Raji (cell line): ENCODE measurements around the gene LOXHD1.

Experiments used
- POLR2A ChIP-seq: IDR thresholded peaks from 2 replicates; pipeline ENCODE4 v1.6.1; 2011; ENCODE audit warnings: low read depth, low read length, control low read depth; ENCODE audit not compliant: insufficient read depth

Gene LOXHD1

GRCh38 chr18:46577546-46577945 lies 79.5 kb downstream of the LOXHD1 start:
- no peak for TF ChIP-seq POLR2A

DNA sequence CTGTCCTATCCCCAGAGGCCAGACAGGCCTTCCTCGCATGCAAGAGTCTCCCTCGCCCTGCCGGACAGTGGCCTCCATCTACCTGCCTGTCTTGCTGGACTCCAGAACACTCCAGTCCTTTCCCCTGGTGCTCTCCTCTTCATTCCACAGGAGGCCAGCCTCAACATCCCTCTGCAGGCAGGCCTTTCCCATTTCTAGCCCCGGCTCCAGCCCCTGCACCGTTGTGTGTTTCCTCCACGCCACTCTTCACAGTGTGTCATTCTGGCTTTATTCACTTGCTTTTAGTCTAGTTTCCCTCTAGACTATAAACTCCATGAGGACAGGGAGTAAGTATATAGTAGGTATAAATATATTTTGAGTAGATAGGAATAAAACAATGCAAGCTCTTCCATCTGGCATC lies 81.2 kb downstream of the LOXHD1 start:
- TF ChIP-seq POLR2A = no peak

GRCh38 chr18:46574743-46575115 lies 82.3 kb downstream of the LOXHD1 start:
- TF ChIP-seq POLR2A = no peak

DNA sequence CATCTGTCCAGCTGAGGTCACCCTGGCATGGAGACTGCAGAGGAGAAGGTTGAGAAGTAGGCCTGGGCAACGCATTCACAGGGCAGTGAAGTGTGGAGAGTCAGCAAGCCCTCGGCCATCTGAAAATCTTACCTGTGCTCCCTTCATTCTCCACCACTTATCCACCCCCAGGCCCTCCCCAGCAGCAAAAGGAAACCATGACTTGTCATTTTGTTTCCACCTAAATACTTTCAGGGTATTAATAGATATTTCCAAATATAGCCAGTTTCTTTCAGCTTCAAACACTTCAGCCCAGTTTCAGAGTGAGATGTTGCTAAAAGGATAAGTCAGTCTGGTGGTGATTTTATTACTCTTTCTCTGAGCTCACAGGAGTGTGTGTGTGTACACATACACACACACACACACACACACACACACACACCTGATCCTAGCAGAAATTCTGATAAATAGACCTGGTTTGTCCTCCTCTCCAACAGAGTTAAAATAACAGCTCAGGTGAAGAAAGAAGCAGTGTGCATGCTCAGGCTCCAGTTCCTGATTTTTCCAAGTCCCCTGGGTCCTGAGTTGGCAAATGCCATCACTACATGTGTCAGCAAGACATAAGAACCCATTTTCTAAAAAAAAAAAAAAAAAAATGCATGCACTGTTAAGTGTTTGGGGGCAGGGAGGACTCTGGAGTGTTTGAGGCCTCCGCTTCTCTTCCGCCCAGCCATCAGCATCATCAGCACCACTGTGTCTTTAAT lies 82.8 kb downstream of the LOXHD1 start:
- no peak for TF ChIP-seq POLR2A

DNA sequence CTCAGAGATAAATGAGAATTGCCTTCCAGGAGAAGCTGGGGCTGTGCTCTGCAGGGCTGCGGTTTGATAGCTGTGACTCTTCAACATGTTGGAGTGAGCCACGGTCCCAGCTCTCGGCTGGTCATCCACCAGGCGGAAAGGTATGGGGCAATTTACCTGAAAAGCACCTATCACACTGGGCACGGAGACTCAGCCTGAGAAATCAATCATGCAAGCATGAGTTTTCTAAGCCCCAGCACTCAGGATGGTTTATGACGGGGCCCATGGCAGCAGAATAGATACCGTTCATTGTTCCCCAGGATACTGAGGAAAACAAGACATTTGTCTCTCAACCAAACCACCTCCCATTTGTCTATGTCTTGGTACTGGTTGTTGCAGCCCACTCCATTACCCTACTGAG lies 83.9 kb downstream of the LOXHD1 start:
- no peak for TF ChIP-seq POLR2A

GRCh38 chr18:46571756-46572155 lies 85.3 kb downstream of the LOXHD1 start:
- TF ChIP-seq POLR2A = no peak

- no peak for TF ChIP-seq POLR2A
Observed at GRCh38 chr18:46570666-46571065, 86.4 kb downstream of the LOXHD1 start.

DNA sequence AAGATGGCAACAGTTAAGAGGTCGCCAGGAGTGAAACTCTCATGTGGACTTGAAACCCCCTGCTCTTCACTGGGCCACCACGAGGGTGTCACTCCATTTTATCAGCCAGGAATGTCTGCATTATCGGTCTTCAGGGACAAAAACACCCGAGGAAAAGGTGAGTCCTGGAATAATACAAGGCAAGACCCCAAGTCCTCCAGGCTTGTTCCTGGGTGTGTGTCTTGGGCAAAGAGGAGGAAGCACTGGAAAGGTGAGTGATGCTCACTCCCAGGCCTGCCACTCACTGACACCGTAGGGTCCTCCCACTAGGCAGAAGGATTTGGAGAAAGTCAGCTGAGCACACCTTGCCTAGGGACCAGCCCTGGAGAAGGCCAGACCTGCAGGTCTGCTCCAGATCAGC lies 86.9 kb downstream of the LOXHD1 start:
- TF ChIP-seq POLR2A = no peak

GRCh38 chr18:46569211-46569610 lies 87.8 kb downstream of the LOXHD1 start:
- no peak for TF ChIP-seq POLR2A

GRCh38 chr18:46567196-46567595 lies 89.8 kb downstream of the LOXHD1 start:
- no peak for TF ChIP-seq POLR2A

- TF ChIP-seq POLR2A = no peak
Observed at GRCh38 chr18:46566111-46566510, 90.9 kb downstream of the LOXHD1 start.

- no peak for TF ChIP-seq POLR2A
Observed at GRCh38 chr18:46565256-46565655, 91.8 kb downstream of the LOXHD1 start.

DNA sequence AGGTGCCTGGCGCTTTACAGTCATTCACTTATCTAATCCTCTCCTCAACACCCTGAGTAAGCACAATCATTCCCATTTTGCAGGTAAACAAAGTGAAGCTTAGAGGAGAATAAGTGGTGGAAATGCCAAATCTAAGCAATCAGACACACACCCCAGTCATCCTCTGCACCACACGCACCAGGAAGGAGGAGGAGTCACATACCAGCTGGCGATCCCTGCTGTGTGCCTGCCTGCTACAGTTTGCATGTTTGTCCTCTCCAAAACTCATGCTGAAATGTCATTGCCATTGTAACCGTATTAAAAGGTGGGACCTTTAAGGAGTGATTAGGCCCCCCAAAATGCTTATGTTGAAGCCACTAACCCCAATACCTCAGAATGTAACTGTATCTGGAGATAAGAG lies 93.7 kb downstream of the LOXHD1 start:
- no peak for TF ChIP-seq POLR2A

DNA sequence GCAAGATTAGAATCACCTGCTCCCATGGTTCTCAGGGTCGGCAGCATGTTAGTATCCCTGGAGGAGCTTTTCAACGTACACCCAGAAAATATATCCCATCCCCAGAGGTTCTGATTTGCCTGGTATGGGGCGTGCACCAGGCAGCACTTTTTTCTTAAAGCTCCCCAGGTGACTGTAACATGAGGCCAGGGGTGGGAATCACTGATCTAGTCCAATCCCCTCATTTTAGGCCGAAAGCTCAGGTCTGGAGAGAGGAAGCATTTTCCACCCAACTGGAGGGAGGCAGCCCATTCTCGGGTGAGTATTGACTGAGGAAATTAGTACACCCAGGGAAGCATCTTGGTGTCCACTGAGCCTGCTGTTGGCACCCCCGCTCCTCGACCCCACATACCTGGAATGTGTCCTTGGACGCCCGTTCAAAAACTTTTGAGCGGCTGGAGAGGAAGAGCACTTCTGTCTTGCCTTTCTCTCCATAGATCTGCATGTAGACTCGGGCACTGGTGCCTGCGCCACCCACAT lies 94.3 kb downstream of the LOXHD1 start:
- no peak for TF ChIP-seq POLR2A

GRCh38 chr18:46560671-46561045 lies 96.4 kb downstream of the LOXHD1 start:
- TF ChIP-seq POLR2A = no peak

DNA sequence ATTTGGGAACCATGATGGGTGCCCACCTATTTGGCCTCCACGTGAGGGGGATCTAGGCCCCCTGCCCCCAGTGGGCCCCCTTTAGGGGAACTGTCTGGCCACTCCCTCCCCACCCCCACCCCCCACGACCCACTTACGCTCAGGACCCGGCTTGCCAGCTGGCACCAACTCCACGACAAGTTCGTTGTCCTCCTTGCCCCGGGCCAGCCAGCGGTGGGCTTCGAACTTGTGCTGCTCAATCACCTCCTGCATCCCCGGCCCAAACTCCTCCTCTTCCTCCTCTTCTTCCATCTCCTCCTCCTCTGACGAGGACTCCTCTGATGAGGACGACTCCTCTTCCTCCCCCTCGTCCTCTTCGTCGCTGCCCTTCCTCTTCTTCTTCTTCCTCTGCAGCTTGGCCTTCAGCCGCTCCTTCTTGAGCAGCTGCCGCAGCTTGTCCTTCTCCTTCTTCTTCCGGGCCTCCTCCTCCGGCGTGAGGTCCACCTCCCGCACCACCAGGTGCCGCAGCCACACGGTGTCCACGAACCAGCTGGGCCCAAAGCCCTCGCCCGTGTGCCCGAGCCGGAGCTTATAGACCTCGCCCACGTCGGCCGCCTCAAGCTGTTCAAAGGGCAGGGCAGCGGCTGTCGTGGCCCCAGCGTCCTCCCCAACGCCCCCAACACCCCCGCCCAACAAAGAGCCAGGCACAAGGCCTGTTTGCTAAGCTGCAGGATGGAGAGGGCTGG lies 96.9 kb downstream of the LOXHD1 start:
- TF ChIP-seq POLR2A = no peak
